GM12801 (cell line): Measurements from ENCODE around the gene IGFL2.

Source experiments
- TF ChIP-seq, protein P1 (sequence below): IDR thresholded peaks from one replicate; pipeline ENCODE4 v1.5.1; 2011; ENCODE audit warnings: control low read depth; ENCODE audit not compliant: insufficient read length; ENCODE audit errors: extremely low read depth

IGFL2 gene

DNA sequence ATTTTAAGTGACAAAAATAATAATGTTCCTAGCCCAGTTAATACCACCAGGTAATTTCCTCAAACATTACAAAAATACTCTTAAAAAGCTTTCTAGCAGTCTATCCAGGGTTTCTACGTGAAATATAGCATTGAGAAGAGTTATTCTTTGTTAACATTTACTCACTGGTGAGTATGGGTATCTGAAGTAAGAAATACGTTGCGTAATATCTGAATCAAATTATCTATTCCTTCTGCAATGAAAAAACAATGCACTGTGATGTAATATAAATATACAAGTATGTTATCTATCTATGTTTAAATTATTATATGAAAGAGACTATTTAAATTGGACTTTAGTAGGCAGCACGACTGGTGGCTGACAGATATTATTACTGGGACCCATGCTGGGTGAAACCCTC is 5.7 kb upstream of the IGFL2 start:
- TF ChIP-seq, protein P1, sequence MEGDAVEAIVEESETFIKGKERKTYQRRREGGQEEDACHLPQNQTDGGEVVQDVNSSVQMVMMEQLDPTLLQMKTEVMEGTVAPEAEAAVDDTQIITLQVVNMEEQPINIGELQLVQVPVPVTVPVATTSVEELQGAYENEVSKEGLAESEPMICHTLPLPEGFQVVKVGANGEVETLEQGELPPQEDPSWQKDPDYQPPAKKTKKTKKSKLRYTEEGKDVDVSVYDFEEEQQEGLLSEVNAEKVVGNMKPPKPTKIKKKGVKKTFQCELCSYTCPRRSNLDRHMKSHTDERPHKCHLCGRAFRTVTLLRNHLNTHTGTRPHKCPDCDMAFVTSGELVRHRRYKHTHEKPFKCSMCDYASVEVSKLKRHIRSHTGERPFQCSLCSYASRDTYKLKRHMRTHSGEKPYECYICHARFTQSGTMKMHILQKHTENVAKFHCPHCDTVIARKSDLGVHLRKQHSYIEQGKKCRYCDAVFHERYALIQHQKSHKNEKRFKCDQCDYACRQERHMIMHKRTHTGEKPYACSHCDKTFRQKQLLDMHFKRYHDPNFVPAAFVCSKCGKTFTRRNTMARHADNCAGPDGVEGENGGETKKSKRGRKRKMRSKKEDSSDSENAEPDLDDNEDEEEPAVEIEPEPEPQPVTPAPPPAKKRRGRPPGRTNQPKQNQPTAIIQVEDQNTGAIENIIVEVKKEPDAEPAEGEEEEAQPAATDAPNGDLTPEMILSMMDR: no peak

DNA sequence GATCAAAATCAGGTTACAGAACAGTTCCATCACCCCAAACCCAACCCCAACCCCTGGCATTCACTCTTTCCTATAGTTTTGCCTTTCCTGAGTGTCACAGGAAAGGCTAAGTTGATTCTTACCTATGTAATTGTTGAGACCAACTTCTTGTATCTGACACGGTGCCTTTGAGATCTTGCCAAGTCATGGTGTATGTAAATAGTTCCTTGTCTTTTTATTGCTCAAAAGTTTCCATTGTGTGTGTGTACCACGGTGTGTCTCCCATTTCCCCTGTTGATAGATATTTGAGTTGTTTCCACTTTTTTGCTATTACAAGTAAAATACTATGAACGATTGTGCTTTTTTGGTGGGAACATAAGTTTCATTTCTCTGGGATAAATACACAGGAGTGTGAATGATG is 3.3 kb upstream of the IGFL2 start:
- TF ChIP-seq, protein P1: no peak

DNA sequence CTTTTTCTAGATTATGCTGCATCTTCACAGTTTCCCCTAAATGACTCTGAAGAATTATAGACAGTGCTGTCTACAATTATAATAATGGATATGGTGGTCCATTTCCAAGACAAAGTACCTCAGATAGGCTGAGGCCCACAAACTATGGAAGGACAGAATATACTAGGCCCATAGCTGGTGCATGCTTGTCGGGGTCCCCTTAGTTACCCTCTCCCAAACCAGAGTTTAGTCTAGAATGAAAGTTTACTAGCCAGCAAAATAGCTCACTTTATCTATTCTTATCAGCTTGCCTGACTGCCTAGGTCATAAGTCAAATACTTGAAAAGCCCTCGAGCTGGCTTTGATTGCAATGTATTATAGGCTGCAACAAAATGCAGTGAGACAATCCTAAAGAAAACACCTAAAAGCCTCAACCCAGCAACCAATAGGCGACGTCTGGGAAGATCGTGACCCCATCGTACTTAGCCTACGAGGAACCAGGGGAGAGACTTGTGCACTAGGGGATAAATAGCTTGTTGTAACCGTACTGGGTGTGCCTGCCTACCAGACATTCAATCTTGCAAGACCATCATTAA is 785 bp upstream of the IGFL2 start:
- TF ChIP-seq, protein P1: no peak

DNA sequence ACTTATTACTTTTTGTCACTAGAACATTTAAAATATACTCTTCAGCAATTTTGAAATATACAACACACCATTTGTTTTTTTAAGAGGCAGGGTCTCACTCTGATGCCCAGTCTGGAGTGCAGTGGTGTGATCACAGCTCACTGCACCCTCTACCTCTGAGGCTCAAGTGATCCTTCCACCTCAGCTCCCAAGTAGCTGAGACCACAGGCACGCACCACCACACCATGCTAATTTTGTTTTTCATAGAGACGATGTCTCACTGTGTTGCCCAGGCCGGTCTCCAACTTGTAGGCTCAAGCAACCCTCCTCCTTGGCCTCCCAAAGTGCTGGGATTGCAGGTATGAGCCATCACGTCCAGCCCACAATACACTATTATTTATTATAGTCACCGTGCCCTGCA is 2.6 kb downstream of the IGFL2 start:
- TF ChIP-seq, protein P1: no peak

DNA sequence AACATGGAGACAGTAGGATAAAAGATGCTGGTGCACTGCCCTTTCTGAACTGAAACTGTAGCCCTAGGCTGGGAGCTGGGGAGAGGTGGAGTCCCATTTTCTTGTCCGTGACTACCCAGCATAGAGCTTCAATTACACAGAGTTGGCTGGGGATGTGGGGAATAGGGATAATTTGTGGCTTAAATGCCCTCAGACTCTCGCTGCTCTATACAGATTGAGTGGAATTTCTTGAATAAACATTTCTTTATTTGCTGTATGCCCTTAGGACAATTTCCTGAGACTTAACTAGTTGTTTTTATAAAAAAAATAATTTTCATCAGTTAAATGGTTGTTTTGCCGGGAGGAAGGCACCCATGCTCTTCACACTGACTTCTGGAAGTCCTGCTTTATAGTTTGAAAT is 7.2 kb downstream of the IGFL2 start:
- TF ChIP-seq, protein P1: no peak

DNA sequence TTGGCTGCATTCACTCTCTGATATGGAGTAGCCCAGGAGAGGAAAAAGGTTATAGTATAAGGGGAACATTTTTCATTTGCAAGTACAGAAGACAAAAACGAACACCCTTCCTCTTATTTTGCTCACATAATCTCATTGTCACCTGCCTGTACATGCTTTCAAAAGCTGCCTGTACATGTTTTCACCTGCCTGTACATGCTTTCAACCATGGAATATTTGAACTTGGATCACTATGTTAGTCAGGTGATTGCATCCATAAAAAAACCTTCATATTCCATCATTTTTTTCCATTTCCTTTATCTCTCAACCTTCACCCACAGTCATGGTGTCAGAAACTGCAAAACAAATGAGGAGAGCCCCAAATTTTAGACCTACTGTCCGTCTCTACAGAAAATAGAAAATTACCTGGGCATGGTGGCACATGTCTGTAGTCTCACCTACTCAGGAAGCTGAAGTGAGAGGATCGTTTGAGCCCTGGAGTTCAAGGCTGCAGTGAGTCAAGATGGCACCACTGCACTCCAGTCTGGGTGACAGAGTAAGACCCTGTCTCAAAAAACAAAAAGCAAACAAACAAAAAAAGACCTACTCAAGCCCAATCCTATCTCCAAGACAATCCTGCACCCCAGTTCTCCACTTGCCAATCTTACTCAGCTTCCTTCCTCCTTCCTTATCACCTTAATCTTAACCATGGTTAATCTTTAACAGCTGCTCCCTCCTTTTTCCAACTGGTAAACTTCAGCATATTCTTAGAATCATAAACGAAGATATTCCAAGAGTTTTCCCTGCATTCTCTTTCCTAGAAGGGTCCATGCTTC is 11.6 kb downstream of the IGFL2 start:
- TF ChIP-seq, protein P1: no peak

DNA sequence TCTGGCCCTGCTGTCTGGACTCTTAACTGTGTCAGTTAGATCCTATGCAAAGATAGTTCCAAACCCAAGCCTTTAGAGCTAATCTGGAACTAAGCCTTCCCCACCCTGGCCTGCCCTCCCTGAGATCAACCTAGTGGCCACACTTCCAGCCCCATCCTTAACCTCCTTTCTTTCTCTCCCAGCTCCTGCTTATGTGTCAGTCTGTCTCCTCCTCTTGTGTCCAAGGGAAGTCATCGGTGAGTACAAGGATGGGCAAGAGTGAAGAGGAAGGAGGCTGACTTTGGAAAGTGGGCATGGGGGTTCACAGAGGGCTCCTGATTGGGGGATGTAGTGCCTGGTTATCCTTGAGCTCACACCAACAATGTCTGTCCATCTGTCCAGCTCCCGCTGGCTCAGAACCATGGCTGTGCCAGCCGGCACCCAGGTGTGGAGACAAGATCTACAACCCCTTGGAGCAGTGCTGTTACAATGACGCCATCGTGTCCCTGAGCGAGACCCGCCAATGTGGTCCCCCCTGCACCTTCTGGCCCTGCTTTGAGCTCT is 12.3 kb downstream of the IGFL2 start:
- TF ChIP-seq, protein P1: no peak
